HT-29 (cell line): Measurements from ENCODE around the gene LGALS7. TPM values are rescaled to one million over a fixed set of nuclear protein-coding genes. Genes with fewer than 3 reads are reported as not detected.

ENCODE experiments used
- DNase-seq: peaks from one replicate; pipeline ENCODE4 v3.0.0-alpha.2; 2015; ENCODE audit warnings: low spot score
- small RNA-seq: library from RNA; depleted of rRNA; stranded (forward); fragments of <200 nt; gene quantifications from one replicate; pipeline ENCODE3, GENCODE V24; 2014
- total RNA-seq: library from RNA; depleted of rRNA; stranded (reverse); fragments of >200 nt; shearing (Covaris generic); gene quantifications from 2 replicates; pipeline ENCODE4 v1.2.3, GENCODE V29; 2014; rRNA removed

LGALS7 gene
- total RNA-seq, 1 experiment from 2014 or later, result 1.5 TPM

- no peak for DNase-seq
These were observed 45.3 kb downstream of the LGALS7 start for GRCh38 chr19:38727868-38728660.

DNA sequence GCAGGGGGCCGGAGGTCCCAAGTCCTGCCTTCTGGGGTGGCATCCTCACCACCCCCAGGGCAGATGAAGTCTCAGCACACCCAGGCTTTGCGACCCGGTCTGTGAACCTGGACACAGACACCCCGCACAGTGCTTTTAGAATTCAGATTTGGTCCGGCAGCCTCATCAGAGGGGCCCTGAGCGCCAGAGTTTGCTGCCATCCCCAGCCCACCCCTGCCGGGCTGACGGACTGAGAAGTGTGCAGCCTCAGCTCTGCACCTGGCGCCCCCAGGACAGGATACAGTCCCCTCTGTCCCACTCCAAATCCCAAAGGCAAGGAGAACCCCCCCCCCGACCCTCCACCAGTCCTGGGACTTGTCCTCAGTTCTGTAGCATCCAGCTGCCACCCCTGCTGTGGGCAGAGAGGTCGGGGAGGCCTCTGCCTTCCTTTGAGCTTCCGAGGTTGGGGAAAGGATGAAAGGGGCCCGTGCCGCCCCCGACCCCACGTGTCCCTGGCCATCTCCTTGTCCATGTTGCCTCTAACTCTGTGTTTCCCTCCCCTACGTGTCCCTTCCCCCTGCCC is 45.9 kb downstream of the LGALS7 start:
- no peak for DNase-seq

- DNase-seq, result no peak
These were observed 46.5 kb downstream of the LGALS7 start for GRCh38 chr19:38726761-38727301.

- no peak for DNase-seq
These were observed 47.0 kb downstream of the LGALS7 start for GRCh38 chr19:38726284-38726673.

DNA sequence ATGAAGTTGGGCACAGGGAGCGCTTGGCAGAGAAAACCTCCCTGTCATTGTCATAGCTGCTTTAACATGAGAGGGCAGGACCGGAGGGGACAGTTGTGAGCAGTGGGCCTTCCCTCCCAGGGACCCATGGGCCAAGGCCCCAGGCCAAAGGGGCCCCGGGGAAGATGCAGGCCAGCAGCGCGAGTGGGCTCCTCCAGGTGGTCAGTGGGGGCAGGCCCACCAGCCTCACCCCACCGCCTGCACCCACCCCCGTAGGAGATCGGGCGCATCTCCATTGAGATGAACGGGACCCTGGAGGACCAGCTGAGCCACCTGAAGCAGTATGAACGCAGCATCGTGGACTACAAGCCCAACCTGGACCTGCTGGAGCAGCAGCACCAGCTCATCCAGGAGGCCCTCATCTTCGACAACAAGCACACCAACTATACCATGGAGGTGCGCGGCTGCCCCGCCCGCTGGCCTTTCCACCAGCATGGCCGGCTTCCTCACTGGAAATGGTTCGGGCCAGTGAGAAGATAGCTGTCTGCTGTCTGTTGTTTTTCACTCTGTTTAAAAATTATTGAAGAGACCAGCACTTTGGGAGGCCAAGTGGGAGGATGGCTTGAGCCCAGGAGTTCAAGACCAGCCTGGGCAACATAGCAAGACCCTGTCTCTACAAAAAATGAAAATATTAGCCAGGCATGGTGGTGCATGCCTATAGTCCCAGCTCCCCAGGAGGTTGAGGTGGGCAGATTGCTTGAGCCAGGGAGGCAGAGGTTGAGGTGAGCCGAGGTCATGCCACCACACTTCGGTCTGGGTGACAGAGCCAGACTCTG is 47.6 kb downstream of the LGALS7 start:
- DNase-seq, result no peak

DNA sequence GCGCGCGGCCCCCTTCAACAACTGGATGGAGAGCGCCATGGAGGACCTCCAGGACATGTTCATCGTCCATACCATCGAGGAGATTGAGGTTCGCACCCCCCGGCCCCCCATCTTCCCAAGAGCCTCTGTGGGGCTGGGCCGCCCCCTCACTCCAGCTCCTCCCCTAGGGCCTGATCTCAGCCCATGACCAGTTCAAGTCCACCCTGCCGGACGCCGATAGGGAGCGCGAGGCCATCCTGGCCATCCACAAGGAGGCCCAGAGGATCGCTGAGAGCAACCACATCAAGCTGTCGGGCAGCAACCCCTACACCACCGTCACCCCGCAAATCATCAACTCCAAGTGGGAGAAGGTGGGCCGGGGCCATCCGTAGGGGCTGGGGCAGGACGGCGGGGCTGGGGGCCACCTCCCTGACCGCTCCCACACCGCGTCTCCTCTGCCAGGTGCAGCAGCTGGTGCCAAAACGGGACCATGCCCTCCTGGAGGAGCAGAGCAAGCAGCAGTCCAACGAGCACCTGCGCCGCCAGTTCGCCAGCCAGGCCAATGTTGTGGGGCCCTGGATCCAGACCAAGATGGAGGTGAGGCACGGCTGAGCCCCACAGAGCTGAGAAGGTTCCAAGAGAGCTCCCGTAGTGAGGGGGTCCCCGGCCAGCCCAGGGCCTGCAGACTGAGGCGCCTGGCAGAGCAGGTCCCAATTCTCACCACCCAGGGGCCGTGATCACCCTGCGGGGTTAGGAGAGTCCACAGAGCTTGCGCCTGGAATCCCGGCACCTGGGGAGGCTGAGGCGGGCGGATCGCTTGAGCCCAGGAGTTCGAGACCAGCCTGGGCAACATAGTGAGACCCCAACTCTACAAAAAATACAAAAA is 49.1 kb downstream of the LGALS7 start:
- DNase-seq, result no peak

- DNase-seq, result no peak
These were observed 49.7 kb downstream of the LGALS7 start for GRCh38 chr19:38723606-38723965.

DNA sequence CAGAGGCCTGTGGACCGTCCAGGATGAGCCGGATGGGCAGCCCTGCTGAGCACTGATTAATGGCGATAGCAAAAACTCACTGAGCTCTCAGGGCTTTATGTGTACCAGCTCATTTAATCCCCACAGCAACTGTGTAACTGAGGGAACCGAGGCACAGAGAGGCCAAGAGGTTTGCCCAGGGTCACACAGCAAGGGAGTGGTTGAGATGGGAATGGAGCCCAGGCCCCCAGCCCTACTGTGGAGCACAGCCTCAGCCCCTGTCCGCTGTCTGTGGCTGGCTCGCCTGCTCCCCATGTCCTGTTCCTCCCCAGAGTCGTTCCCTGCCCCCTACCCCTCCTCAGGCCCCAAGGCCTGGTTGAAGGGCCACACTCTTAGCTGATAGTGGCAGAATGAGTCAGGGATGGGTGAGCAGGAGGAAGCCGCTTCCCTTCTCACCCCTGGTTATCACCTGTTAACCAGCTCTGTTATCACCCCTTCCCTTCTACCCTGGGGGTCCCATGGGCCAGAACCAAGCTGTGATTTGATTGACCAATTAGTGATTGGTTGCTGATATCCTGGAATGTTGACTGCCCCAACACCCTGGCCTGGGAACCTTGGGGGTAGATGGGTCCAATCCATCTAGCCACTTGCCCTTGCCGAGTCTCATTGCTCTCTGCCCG is 50.2 kb downstream of the LGALS7 start:
- no peak for DNase-seq

GRCh38 chr19:38721979-38722773 is 51.1 kb downstream of the LGALS7 start:
- peak; percentile 64 for DNase-seq

DNA sequence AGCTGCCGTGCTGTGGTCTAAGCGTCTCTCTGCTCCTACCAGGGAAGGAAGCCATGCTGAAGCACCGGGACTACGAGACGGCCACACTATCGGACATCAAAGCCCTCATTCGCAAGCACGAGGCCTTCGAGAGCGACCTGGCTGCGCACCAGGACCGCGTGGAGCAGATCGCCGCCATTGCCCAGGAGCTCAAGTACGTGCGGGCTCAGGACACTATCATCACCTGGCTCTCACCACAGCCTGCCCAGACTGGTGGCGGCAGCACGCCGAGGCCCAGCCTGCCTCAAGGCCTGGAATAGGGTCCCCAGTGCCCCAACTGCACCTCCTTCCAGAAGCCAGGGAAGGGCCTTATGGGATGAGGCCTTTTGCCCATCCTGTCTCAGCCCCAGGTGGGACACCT is 51.8 kb downstream of the LGALS7 start:
- no peak for DNase-seq

Small RNA genes within 50 kb of the gene (small RNA-seq; reads per million reads assigned to genes)
- gene RNU6-140P, result not detected

Other genes starting within 250 kb of the LGALS7 start
- 0.36 TPM in 1 of 2 replicates, not detected in the other for gene MAP4K1, start 155.6 kb downstream of the LGALS7 start, total RNA-seq
- 724 and 815 TPM in 2 replicates for gene EIF3K, start 154.3 kb downstream of the LGALS7 start, total RNA-seq
- 1,009 and 1,083 TPM in 2 replicates for gene ACTN4, start 125.9 kb downstream of the LGALS7 start, total RNA-seq
- gene CAPN12, start 29.0 kb downstream of the LGALS7 start, total RNA-seq, result 50.6 and 53.9 TPM in 2 replicates
- 6.0 TPM in 1 of 2 replicates, not detected in the other for gene LGALS7B, start 15.7 kb upstream of the LGALS7 start, total RNA-seq
- 959 and 1,005 TPM in 2 replicates for gene LGALS4, start 39.4 kb upstream of the LGALS7 start, total RNA-seq
- 252 and 285 TPM in 2 replicates for gene ECH1, start 58.3 kb upstream of the LGALS7 start, total RNA-seq
- gene HNRNPL, start 76.5 kb upstream of the LGALS7 start, total RNA-seq, result 389 and 434 TPM in 2 replicates
- 8.6 and 13.1 TPM in 2 replicates for gene RINL, start 104.8 kb upstream of the LGALS7 start, total RNA-seq
- 69.8 and 86.7 TPM in 2 replicates for gene SIRT2, start 126.1 kb upstream of the LGALS7 start, total RNA-seq
- 101 and 106 TPM in 2 replicates for gene NFKBIB, start 126.5 kb upstream of the LGALS7 start, total RNA-seq
- 0.16 TPM in 1 of 2 replicates, not detected in the other for gene CCER2, start 138.7 kb upstream of the LGALS7 start, total RNA-seq
- gene SARS2, start 157.2 kb upstream of the LGALS7 start, total RNA-seq, result 100 and 110 TPM in 2 replicates
- 350 and 367 TPM in 2 replicates for gene MRPS12, start 157.4 kb upstream of the LGALS7 start, total RNA-seq
- gene FBXO17, start 202.2 kb upstream of the LGALS7 start, total RNA-seq, result not detected in 2 replicates